H1 (cell line): ENCODE results near the gene MAN1A2. TPM values are rescaled to one million over a fixed set of nuclear protein-coding genes. Genes with fewer than 3 reads are reported as not detected.

Experiments
- CTCF ChIA-PET: fragments of 300-600 bp; sonication (Branson Sonifier 250); formaldehyde crosslinking; loops from one replicate; lab custom pipeline; 2021; ENCODE audit not compliant: partially characterized antibody; lab: Charles Lee
- POLR2A ChIA-PET: fragments of 300-600 bp; sonication (Branson Sonifier 250); formaldehyde crosslinking; loops from one replicate; lab custom pipeline; 2021; ENCODE audit warnings: inconsistent platforms; ENCODE audit not compliant: partially characterized antibody; lab: Charles Lee
- DNase-seq, 2 experiments: peaks; one replicate each; pipeline versions ENCODE4 v3.0.0 to v3.0.0-alpha.2; 2010 to 2022; ENCODE audit warnings: low spot score in 2 of 2, low read depth in 1 of 2, mixed read lengths in 1 of 2
- FAIRE-seq: peaks from 2 replicates; lab custom pipeline; 2011; peaks lifted over from hg19 to GRCh38; lab: Jason Lieb, UNC
- H2AFZ ChIP-seq: 2 replicates; pipeline ENCODE4 v1.8.1; 2012; ENCODE audit warnings: low read length, inconsistent platforms
- H2AK5ac ChIP-seq: 2 replicates; pipeline ENCODE4 v1.6.1; 2013; ENCODE audit warnings: low read depth, low read length
- H2BK120ac ChIP-seq: replicated peaks from 2 replicates; pipeline ENCODE3; 2013; ENCODE audit warnings: low read depth, low read length, inconsistent platforms
- H2BK12ac ChIP-seq: 2 replicates; pipeline ENCODE4 v1.6.1; 2013; ENCODE audit warnings: low read depth, low read length
- H2BK15ac ChIP-seq: 2 replicates; pipeline ENCODE4 v1.6.1; 2013; ENCODE audit warnings: low read length
- H2BK20ac ChIP-seq: 2 replicates; pipeline ENCODE4 v1.6.1; 2013; ENCODE audit warnings: low read length
- H2BK5ac ChIP-seq: 2 replicates; pipeline ENCODE4 v1.6.1; 2013; ENCODE audit warnings: low read depth, low read length
- H3K14ac ChIP-seq: 2 replicates; pipeline ENCODE4 v1.6.1; 2013; ENCODE audit warnings: inconsistent platforms; ENCODE audit not compliant: insufficient read length
- H3K18ac ChIP-seq: 2 replicates; pipeline ENCODE4 v1.6.1; 2013; ENCODE audit warnings: low read length; ENCODE audit errors: extremely low read depth
- H3K23ac ChIP-seq: 2 replicates; pipeline ENCODE4 v1.6.1; 2013; ENCODE audit warnings: inconsistent platforms; ENCODE audit not compliant: insufficient read length
- H3K23me2 ChIP-seq: 2 replicates; pipeline ENCODE4 v1.6.1; 2013; ENCODE audit warnings: low read depth, low read length
- H3K27ac ChIP-seq: 2 replicates; pipeline ENCODE4 v1.6.1; 2011; ENCODE audit warnings: low read depth, low read length, inconsistent platforms
- H3K27me3 ChIP-seq, 4 experiments: replicated peaks in 1 of 4; 1 replicate in 1 of 4; 2 replicates in 3 of 4; pipeline versions ENCODE4 v1.6.1 to v1.8.1; 2011 to 2013; ENCODE audit warnings: low read length in 3 of 4, mild to moderate bottlenecking in 3 of 4, inconsistent platforms in 2 of 4, mixed read lengths in 2 of 4, moderate library complexity in 1 of 4; ENCODE audit not compliant: control insufficient read depth in 3 of 4, insufficient read depth in 3 of 4; ENCODE audit errors: extremely low read depth in 1 of 4
- H3K36me3 ChIP-seq, 4 experiments: 2 replicates each; pipeline versions ENCODE4 v1.6.1 to v1.8.1; 2011 to 2013; ENCODE audit warnings: mild to moderate bottlenecking in 4 of 4, low read length in 3 of 4, moderate library complexity in 2 of 4, control low read depth in 1 of 4, inconsistent platforms in 1 of 4; ENCODE audit not compliant: insufficient read depth in 4 of 4, control insufficient read depth in 2 of 4
- H3K4ac ChIP-seq: replicated peaks from 2 replicates; pipeline ENCODE3; 2013; ENCODE audit warnings: low read length, low read depth, mixed read lengths, inconsistent platforms; ENCODE audit not compliant: insufficient read length
- H3K4me1 ChIP-seq, 4 experiments: replicated peaks in 1 of 4; 1 replicate in 1 of 4; 2 replicates in 3 of 4; pipeline versions ENCODE4 v1.6.1 to v1.8.1; 2011 to 2013; ENCODE audit warnings: low read length in 3 of 4, inconsistent platforms in 2 of 4, mixed read lengths in 1 of 4; ENCODE audit not compliant: insufficient read depth in 4 of 4, control insufficient read depth in 3 of 4
- H3K4me2 ChIP-seq, 2 experiments: 2 replicates each; pipeline versions ENCODE4 v1.6.1 to v1.8.1; 2011 to 2013; ENCODE audit warnings: low read depth in 2 of 2, low read length in 2 of 2, control low read depth in 1 of 2, inconsistent platforms in 1 of 2, mild to moderate bottlenecking in 1 of 2; ENCODE audit not compliant: insufficient read depth in 1 of 2
- H3K4me3 ChIP-seq, 4 experiments: fragments of 200-600, 300-600 bp in 1 of 4; sonication (generic), shearing (Covaris generic), sonication (Bioruptor Twin) in 1 of 4; 2 replicates each; pipeline versions ENCODE4 v1.5.1 to v1.8.1; 2011 to 2016; ENCODE audit warnings: low read length in 4 of 4, low read depth in 3 of 4, control low read depth in 2 of 4, inconsistent platforms in 2 of 4, mild to moderate bottlenecking in 2 of 4, mixed read lengths in 1 of 4, moderate library complexity in 1 of 4; ENCODE audit not compliant: insufficient read depth in 2 of 4; ENCODE audit errors: extremely low read depth in 1 of 4
- H3K56ac ChIP-seq: replicated peaks from 2 replicates; pipeline ENCODE3; 2013; ENCODE audit warnings: low read depth, mild to moderate bottlenecking, mixed read lengths, low read length, inconsistent platforms; ENCODE audit not compliant: insufficient read length
- H3K79me1 ChIP-seq: 2 replicates; pipeline ENCODE4 v1.6.1; 2013; ENCODE audit warnings: low read depth, low read length, control low read depth
- H3K79me2 ChIP-seq, 2 experiments: 2 replicates each; pipeline versions ENCODE4 v1.6.1 to v1.8.1; 2012 to 2013; ENCODE audit warnings: low read length in 2 of 2, mild to moderate bottlenecking in 2 of 2, inconsistent platforms in 1 of 2; ENCODE audit not compliant: insufficient read depth in 2 of 2, control insufficient read depth in 1 of 2
- H3K9ac ChIP-seq, 4 experiments: replicated peaks in 1 of 4; 1 replicate in 1 of 4; 2 replicates in 3 of 4; pipeline versions ENCODE4 v1.6.1 to v1.8.1; 2011 to 2013; ENCODE audit warnings: low read depth in 3 of 4, low read length in 3 of 4, control low read depth in 2 of 4, mild to moderate bottlenecking in 2 of 4, moderate library complexity in 2 of 4, inconsistent platforms in 1 of 4; ENCODE audit errors: extremely low read depth in 1 of 4
- H3K9me3 ChIP-seq, 2 experiments: 2 replicates each; pipeline versions ENCODE4 v1.6.1 to v1.8.1; 2012 to 2013; ENCODE audit warnings: mild to moderate bottlenecking in 2 of 2, moderate library complexity in 2 of 2, control low read depth in 1 of 2, inconsistent platforms in 1 of 2, low read depth in 1 of 2, low read length in 1 of 2, mixed read lengths in 1 of 2; ENCODE audit not compliant: insufficient read depth in 2 of 2
- H4K20me1 ChIP-seq, 2 experiments: replicated peaks in 1 of 2; 2 replicates each; pipeline versions ENCODE3 to v1.8.1; 2011 to 2013; ENCODE audit warnings: inconsistent platforms in 2 of 2, low read length in 2 of 2, mild to moderate bottlenecking in 1 of 2; ENCODE audit not compliant: insufficient read depth in 2 of 2, control insufficient read depth in 1 of 2
- H4K5ac ChIP-seq: 2 replicates; pipeline ENCODE4 v1.6.1; 2013; ENCODE audit warnings: low read length, low read depth, mixed read lengths, inconsistent platforms; ENCODE audit not compliant: insufficient read length
- H4K8ac ChIP-seq: 2 replicates; pipeline ENCODE4 v1.8.0; 2013; ENCODE audit warnings: mild to moderate bottlenecking, moderate library complexity, low read length, inconsistent platforms; ENCODE audit not compliant: insufficient read depth; ENCODE audit errors: extremely low read depth
- H4K91ac ChIP-seq: replicated peaks from 2 replicates; pipeline ENCODE3; 2013; ENCODE audit warnings: low read length, mixed read lengths, inconsistent platforms; ENCODE audit not compliant: insufficient read length
- ZNF274 ChIP-seq: IDR thresholded peaks from 2 replicates; pipeline ENCODE4 v1.7.0; 2012; ENCODE audit warnings: low read length, borderline replicate concordance; ENCODE audit errors: extremely low read depth
- WGBS, 2 experiments: shearing (Covaris generic) in 1 of 2; methylation state at CpG; one replicate each; pipeline versions ENCODE4 v1.1.6 to v1.1.7; 2013 to 2015; ENCODE audit warnings: low lambda C conversion rate in 2 of 2, mixed read lengths in 2 of 2, inconsistent platforms in 1 of 2, low coverage in 1 of 2, missing lambda C conversion rate in 1 of 2; ENCODE audit not compliant: insufficient replicate concordance in 2 of 2, insufficient coverage in 1 of 2, insufficient read length in 1 of 2; ENCODE audit errors: extremely low coverage in 1 of 2, missing lambda C conversion rate in 1 of 2; 5-methylcytosine and 5-hydroxymethylcytosine counted together
- polyA plus RNA-seq, 7 experiments: library from polyadenylated mRNA; depleted of rRNA in 3 of 7; stranded (reverse) in 5 of 7; unstranded in 2 of 7; fragments of >200 nt in 5 of 7; fragments of 200-250 nt in 2 of 7; gene quantifications; 1 replicate in 5 of 7; 2 replicates in 1 of 7; 4 replicates in 1 of 7; pipeline versions ENCODE4 v1.2.1 to v1.2.3, GENCODE V29; 2011 to 2013; ENCODE audit warnings: missing spikeins in 2 of 7, mixed read lengths in 2 of 7
- total RNA-seq: library from RNA; stranded (reverse); fragmentation: NEBNext Ultra II Directional; extraction: Animal tissue kit (Norgen Biotek cat#: 25700); gene quantifications from 2 replicates; pipeline ENCODE4 v1.2.1, GENCODE V29; 2021

MAN1A2 gene
- total and polyA plus RNA-seq, 2 of the 8 experiments (the other 6 are each of a cell fraction or from before 2014, with no cell fraction given): 5.5 to 18.8 TPM

DNA sequence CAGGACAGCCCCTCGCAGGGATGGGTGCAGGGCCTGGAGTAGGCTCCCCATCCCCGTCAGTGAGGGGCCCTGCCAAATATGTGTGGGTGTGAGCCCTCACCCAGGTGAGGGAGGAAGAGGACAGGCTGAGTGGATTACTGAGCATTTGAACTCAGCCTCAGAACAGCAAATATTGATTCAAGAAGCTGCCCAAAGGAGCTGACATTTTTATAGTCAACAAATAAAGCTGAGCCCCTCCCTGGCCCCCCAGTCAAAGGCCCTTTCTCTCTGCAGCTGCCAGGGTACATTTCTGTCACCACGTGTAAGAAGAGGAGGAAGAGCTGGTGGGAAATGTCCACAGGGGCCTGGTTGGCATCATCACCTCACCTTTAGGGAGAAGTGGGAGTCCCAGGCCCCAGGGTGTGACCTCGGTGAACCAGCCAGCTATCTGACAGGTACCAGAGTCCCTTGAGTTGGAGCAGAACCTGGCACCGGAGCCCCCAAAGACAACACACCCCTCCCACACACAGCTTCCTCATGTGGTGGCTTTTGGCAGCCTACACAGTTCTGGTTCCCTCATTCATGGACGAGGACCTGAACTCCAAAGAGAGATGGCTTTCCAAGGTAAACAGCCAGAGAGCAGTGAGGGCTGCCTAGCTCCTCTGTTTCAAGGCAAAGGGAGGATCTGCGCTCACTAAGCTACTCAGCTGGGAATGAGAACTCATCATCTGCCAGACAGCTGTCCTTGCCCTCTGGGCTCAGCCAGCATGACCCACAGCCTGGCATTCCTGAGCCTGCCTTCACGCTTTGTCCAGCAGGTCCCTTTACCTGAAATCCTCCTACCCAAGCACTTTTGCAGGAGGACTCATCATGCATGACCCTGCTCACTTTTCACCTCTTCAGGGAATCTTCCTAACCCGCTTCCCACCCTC lies 195.6 kb downstream of the MAN1A2 start:
- Histone ChIP-seq H2AK5ac (no peak overlapping the region), H3K27ac (no peak overlapping the region), H2BK12ac (no peak overlapping the region), H2BK15ac (no peak overlapping the region), H2AFZ (no peak overlapping the region), H3K79me1 (no peaks in the 10 kb centered on the region), H4K91ac (no peak overlapping the region), H3K79me2 (no peaks in the 10 kb centered on the region), H2BK20ac (no peak overlapping the region), H3K4me2 (no peak overlapping the region), H3K4me3 (no peak overlapping the region), H3K18ac (no peak overlapping the region), H3K9ac (no peak overlapping the region), H3K23me2 (no peaks in the 10 kb centered on the region), H3K9me3 (peaks cover 4 to 9% of the 10 kb centered on the region in 2 experiments; a peak in 2 of 4 replicates), H3K27me3 (no peaks in the 10 kb centered on the region), H3K23ac (no peak overlapping the region), H3K4ac (no peak overlapping the region), H3K36me3 (no peaks in the 10 kb centered on the region), H4K5ac (no peak overlapping the region), H3K4me1 (no peaks in the 10 kb centered on the region), H4K20me1 (no peaks in the 10 kb centered on the region), H2BK5ac (no peak overlapping the region), H2BK120ac (no peak overlapping the region), H3K14ac (no peak overlapping the region), H4K8ac (no peak overlapping the region), H3K56ac (no peak overlapping the region)
- POLR2A ChIA-PET: no interaction called here
- TF ChIP-seq ZNF274: no peak
- 90% methylated on average over 9 of the region's 9 CpGs; no CpG with 5 or more reads in 1 of the 2 experiments for WGBS, 2 experiments
- peak in 1 of 2 experiments; percentile 24 for DNase-seq
- CTCF ChIA-PET: interaction anchor here (0.9 to 2.8 kb wide), 5 partner anchors 18 to 225 kb away, joined by 3 to 17 read pairs (median 3); no protein-coding TSS in a partner anchor
- no peak for FAIRE-seq
